GM12891 (cell line): ENCODE measurements around the gene TNNI3K.

Source experiments
- DNase-seq: peaks from one replicate; pipeline ENCODE4 v3.0.0; 2011; ENCODE audit warnings: low spot score; ENCODE audit not compliant: insufficient read length
- FAIRE-seq: peaks from 2 replicates; lab custom pipeline; 2011; peaks lifted over from hg19 to GRCh38; lab: Jason Lieb, UNC
- PAX5 ChIP-seq: IDR thresholded peaks from 2 replicates; pipeline ENCODE4 v1.6.1; 2011; ENCODE audit warnings: low read length, moderate library complexity, mild to moderate bottlenecking; ENCODE audit not compliant: insufficient read depth, severe bottlenecking
- POLR2A ChIP-seq: IDR thresholded peaks from 2 replicates; pipeline ENCODE4 v1.6.1; 2011; ENCODE audit warnings: low read depth, low read length, control low read depth
- POLR2AphosphoS5 ChIP-seq: IDR thresholded peaks from 2 replicates; pipeline ENCODE4 v1.6.1; 2011; ENCODE audit warnings: low read depth, low read length, control low read depth
- POU2F2 ChIP-seq: IDR thresholded peaks from 2 replicates; pipeline ENCODE4 v1.6.1; 2011; ENCODE audit warnings: low read depth, mild to moderate bottlenecking, control low read depth, low read length, moderate library complexity
- SPI1 ChIP-seq: IDR thresholded peaks from 2 replicates; pipeline ENCODE4 v1.6.1; 2011; ENCODE audit warnings: low read depth, low read length, control low read depth
- TAF1 ChIP-seq: IDR thresholded peaks from 2 replicates; pipeline ENCODE4 v1.6.1; 2011; ENCODE audit warnings: low read depth, low read length, control low read depth

The TNNI3K gene

GRCh38 chr1:74423471-74423870 is 188.3 kb downstream of the TNNI3K start:
- FAIRE-seq (no peak), DNase-seq (no peak)
- TF ChIP-seq TAF1 (no peak), POU2F2 (no peak), PAX5 (no peak), POLR2AphosphoS5 (no peak), POLR2A (no peak), SPI1 (no peak)

- DNase-seq (no peak), FAIRE-seq (no peak)
- TF ChIP-seq PAX5, result no peak
- no peak for TF ChIP-seq POLR2A
- TF ChIP-seq SPI1, result no peak
- TF ChIP-seq TAF1, result no peak
- TF ChIP-seq POU2F2, result no peak
- no peak for TF ChIP-seq POLR2AphosphoS5
Observed at GRCh38 chr1:74425676-74426075, 190.5 kb downstream of the TNNI3K start.

- no peak for DNase-seq
- FAIRE-seq, result no peak
- TF ChIP-seq TAF1, result no peak
- no peak for TF ChIP-seq POLR2A
- TF ChIP-seq SPI1, result no peak
Observed at GRCh38 chr1:74426208-74426937, 191.2 kb downstream of the TNNI3K start.

- TF ChIP-seq POU2F2 (no peak), POLR2A (no peak), SPI1 (no peak), PAX5 (no peak), POLR2AphosphoS5 (no peak)
- FAIRE-seq (no peak), DNase-seq (no peak)
Observed at GRCh38 chr1:74427681-74428080, 192.5 kb downstream of the TNNI3K start.

GRCh38 chr1:74429580-74429979 is 194.4 kb downstream of the TNNI3K start:
- TF ChIP-seq POU2F2 (no peak), PAX5 (no peak), POLR2A (no peak), POLR2AphosphoS5 (no peak), SPI1 (no peak), TAF1 (no peak)
- DNase-seq (no peak), FAIRE-seq (no peak)

GRCh38 chr1:74430342-74430934 is 195.3 kb downstream of the TNNI3K start:
- FAIRE-seq (no peak), DNase-seq (no peak)
- TF ChIP-seq PAX5, result no peak

GRCh38 chr1:74431531-74431930 is 196.3 kb downstream of the TNNI3K start:
- DNase-seq (no peak), FAIRE-seq (no peak)
- no peak for TF ChIP-seq POLR2A
- no peak for TF ChIP-seq TAF1
- TF ChIP-seq PAX5, result no peak
- TF ChIP-seq POLR2AphosphoS5, result no peak
- TF ChIP-seq SPI1, result no peak
- TF ChIP-seq POU2F2, result no peak

- FAIRE-seq, result no peak
- DNase-seq, result no peak
- no peak for TF ChIP-seq POLR2A
- no peak for TF ChIP-seq POU2F2
- TF ChIP-seq POLR2AphosphoS5, result no peak
- TF ChIP-seq PAX5, result no peak
- TF ChIP-seq TAF1, result no peak
- no peak for TF ChIP-seq SPI1
Observed at GRCh38 chr1:74432325-74432724, 197.1 kb downstream of the TNNI3K start.

- DNase-seq, result no peak
- FAIRE-seq, result no peak
Observed at GRCh38 chr1:74434321-74434720, 199.1 kb downstream of the TNNI3K start.

GRCh38 chr1:74436078-74436477 is 200.9 kb downstream of the TNNI3K start:
- FAIRE-seq, result no peak
- TF ChIP-seq SPI1 (no peak), TAF1 (no peak), POU2F2 (no peak), POLR2A (no peak)
- no peak for DNase-seq

More at GRCh38 chr1:74434321-74434720, 199.1 kb downstream of the TNNI3K start:
- TF ChIP-seq POLR2A, result no peak
